HepG2 (cell line): Measurements from ENCODE around the gene C16orf86. TPM values are rescaled to one million over a fixed set of nuclear protein-coding genes. Genes with fewer than 3 reads are reported as not detected.

ENCODE experiments used
- ARID4A ChIP-seq: sonication (generic); formaldehyde crosslinking; IDR thresholded peaks from 2 replicates; pipeline ENCODE4 v1.5.0; 2020; ENCODE audit warnings: mild to moderate bottlenecking, missing genetic modification reagents, borderline replicate concordance
- BRCA1 ChIP-seq: sonication (generic); formaldehyde crosslinking; IDR thresholded peaks from 2 replicates; pipeline ENCODE4 v1.4.0; 2020; ENCODE audit warnings: missing genetic modification reagents
- CBX2 ChIP-seq, 2 experiments: fragments of 200-600 bp in 1 of 2; sonication (generic); formaldehyde crosslinking in 1 of 2; IDR thresholded peaks; 2 replicates each; pipeline versions ENCODE4 v1.7.0 to v1.8.1; 2018 to 2022; ENCODE audit warnings: low read depth in 2 of 2, low read length in 1 of 2, mild to moderate bottlenecking in 1 of 2, missing genetic modification reagents in 1 of 2
- CREBL2 ChIP-seq: sonication (generic); formaldehyde crosslinking; IDR thresholded peaks from 2 replicates; pipeline ENCODE4 v1.8.1; 2023; ENCODE audit warnings: missing genetic modification reagents, mild to moderate bottlenecking, borderline replicate concordance
- CREM ChIP-seq, 2 experiments: sonication (generic) in 1 of 2; formaldehyde crosslinking in 1 of 2; IDR thresholded peaks; 2 replicates each; pipeline versions ENCODE4 v1.4.0 to v1.6.1; 2016 to 2020; ENCODE audit warnings: antibody characterized with exemption in 1 of 2, mild to moderate bottlenecking in 1 of 2, missing genetic modification reagents in 1 of 2
- CTCF ChIP-seq: sonication (generic); formaldehyde crosslinking; IDR thresholded peaks from 2 replicates; pipeline ENCODE4 v1.5.0; 2020; ENCODE audit warnings: mild to moderate bottlenecking, missing genetic modification reagents, moderate library complexity
- ELF4 ChIP-seq: sonication (generic); formaldehyde crosslinking; IDR thresholded peaks from 2 replicates; pipeline ENCODE4 v1.5.0; 2020; ENCODE audit warnings: missing genetic modification reagents, mild to moderate bottlenecking, moderate library complexity, borderline replicate concordance
- HDAC1 ChIP-seq: sonication (generic); formaldehyde crosslinking; IDR thresholded peaks from 2 replicates; pipeline ENCODE4 v1.5.1; 2020; ENCODE audit warnings: mild to moderate bottlenecking, missing genetic modification reagents
- HDAC2 ChIP-seq: sonication (generic); formaldehyde crosslinking; IDR thresholded peaks from 2 replicates; pipeline ENCODE4 v1.4.0; 2020; ENCODE audit warnings: missing genetic modification reagents
- KDM1A ChIP-seq: IDR thresholded peaks from 2 replicates; pipeline ENCODE4 v1.6.1; 2016; ENCODE audit warnings: missing compliant biosample characterization
- KDM5A ChIP-seq: fragments of 200-600 bp; sonication (generic); IDR thresholded peaks from 2 replicates; pipeline ENCODE4 v1.7.0; 2018; ENCODE audit warnings: antibody characterized with exemption, mild to moderate bottlenecking, low read length, borderline replicate concordance
- MYPOP ChIP-seq: sonication (generic); formaldehyde crosslinking; IDR thresholded peaks from 2 replicates; pipeline ENCODE4 v1.8.1; 2023; ENCODE audit warnings: mild to moderate bottlenecking, moderate library complexity, missing genetic modification reagents
- NRL ChIP-seq: sonication (generic); formaldehyde crosslinking; IDR thresholded peaks from 2 replicates; pipeline ENCODE4 v1.5.0; 2020; ENCODE audit warnings: missing genetic modification reagents, mild to moderate bottlenecking, moderate library complexity, borderline replicate concordance
- SMARCC2 ChIP-seq: fragments of 450-650 bp; IDR thresholded peaks from 2 replicates; pipeline ENCODE4 v1.6.1; 2017; ENCODE audit warnings: antibody characterized with exemption, mild to moderate bottlenecking
- TIGD3 ChIP-seq: sonication (generic); formaldehyde crosslinking; IDR thresholded peaks from 2 replicates; pipeline ENCODE4 v1.5.1; 2020; ENCODE audit warnings: mild to moderate bottlenecking, missing genetic modification reagents, borderline replicate concordance
- U2AF1 ChIP-seq: fragments of 200-400 bp; formaldehyde crosslinking; optimal IDR thresholded peaks from 2 replicates; pipeline ENCODE3; 2017; ENCODE audit warnings: mild to moderate bottlenecking, low read depth, low read length
- ZNF136 ChIP-seq: sonication (generic); formaldehyde crosslinking; IDR thresholded peaks from 2 replicates; pipeline ENCODE4 v1.8.1; 2022; ENCODE audit warnings: low read depth, mild to moderate bottlenecking, moderate library complexity, missing genetic modification reagents
- ZNF253 ChIP-seq: sonication (generic); formaldehyde crosslinking; IDR thresholded peaks from 2 replicates; pipeline ENCODE4 v1.8.0; 2022; ENCODE audit warnings: mild to moderate bottlenecking, missing genetic modification reagents, borderline replicate concordance
- ZNF264 ChIP-seq: sonication (generic); formaldehyde crosslinking; IDR thresholded peaks from 2 replicates; pipeline ENCODE4 v1.4.0; 2020; ENCODE audit warnings: missing genetic modification reagents
- ZNF30 ChIP-seq: sonication (generic); formaldehyde crosslinking; IDR thresholded peaks from 2 replicates; pipeline ENCODE4 v1.5.0; 2020; ENCODE audit warnings: mild to moderate bottlenecking, missing genetic modification reagents
- ZSCAN25 ChIP-seq: sonication (generic); formaldehyde crosslinking; IDR thresholded peaks from 2 replicates; pipeline ENCODE4 v1.8.0; 2022; ENCODE audit warnings: mild to moderate bottlenecking, missing genetic modification reagents
- polyA plus RNA-seq, 8 experiments: library from polyadenylated mRNA; depleted of rRNA in 3 of 8; stranded (reverse) in 7 of 8; unstranded in 1 of 8; fragments of >200 nt; fragmentation: Illumina TruSeq in 4 of 8; extraction: Trizol in 4 of 8; gene quantifications; 2 replicates each; pipeline versions ENCODE4 v1.2.1 to v1.2.3, GENCODE V29; 2011 to 2016; ENCODE audit warnings: low read depth in 4 of 8, missing spikeins in 1 of 8, mixed read lengths in 1 of 8; ENCODE audit not compliant: insufficient read depth in 1 of 8
- total RNA-seq, 5 experiments: library from RNA; depleted of rRNA; stranded (reverse); fragments of >200 nt; fragmentation: Illumina TruSeq; extraction: Trizol; gene quantifications; 2 replicates each; pipeline ENCODE4 v1.2.3, GENCODE V29; 2016; ENCODE audit warnings: low read depth in 1 of 5

Gene C16orf86
- total and polyA plus RNA-seq, 2 of the 13 experiments (the other 11 are each of a cell fraction or from before 2014, with no cell fraction given), result 1.5 to 3.1 TPM

GRCh38 chr16:67660564-67661028, 6.0 kb upstream of the C16orf86 start, which contains the start of gene PARD6A (continued):
- TF ChIP-seq CTCF (CRISPR knock-in tag) (peak; percentile 32; the same call in 1 of the 2 replicates), ZNF264 (CRISPR knock-in tag) (no peak), CBX2 (IDR thresholded peaks at IDR 0.05; ENCODE audit: low read depth, low read length) (no peak), CBX2 (CRISPR knock-in tag; IDR thresholded peaks at IDR 0.05; ENCODE audit: low read depth) (no peak), KDM1A (CRISPR knock-in tag) (peak; percentile 63; the same call in 1 of the 2 replicates), SMARCC2 (no peak), CREBL2 (CRISPR knock-in tag) (no peak), ZNF30 (CRISPR knock-in tag) (no peak), HDAC2 (CRISPR knock-in tag) (no peak; the same call in 1 of the 2 replicates), ARID4A (CRISPR knock-in tag) (peak; percentile 46; the same call in 1 of the 2 replicates), MYPOP (CRISPR knock-in tag) (peak; percentile 72; the same call in 1 of the 2 replicates), ZNF136 (CRISPR knock-in tag) (no peak), ZNF253 (CRISPR knock-in tag) (peak; percentile 84; the same call in 1 of the 2 replicates), TIGD3 (CRISPR knock-in tag) (no peak), KDM5A (peak; percentile 48; the same call in 1 of the 2 replicates), NRL (CRISPR knock-in tag) (0 out of 2 replicates have a peak, but pooled peaks have one; percentile 1), U2AF1 (peak; percentile 15), BRCA1 (CRISPR knock-in tag) (no peak), ELF4 (CRISPR knock-in tag) (no peak), ZSCAN25 (CRISPR knock-in tag) (0 out of 2 replicates have a peak, but pooled peaks have one; percentile 27), HDAC1 (CRISPR knock-in tag) (peak; percentile 75), CREM (IDR thresholded peaks at IDR 0.05) (peak; percentile 92), CREM (CRISPR knock-in tag; IDR thresholded peaks at IDR 0.05) (peak; percentile 83)
